ENCODE measurements around the gene CACNG8. TPM values are rescaled to one million over a fixed set of nuclear protein-coding genes. Genes with fewer than 3 reads are reported as not detected.

The CACNG8 gene
- total RNA-seq, 1 donor from 2014 or later = 0.32 TPM

DNA sequence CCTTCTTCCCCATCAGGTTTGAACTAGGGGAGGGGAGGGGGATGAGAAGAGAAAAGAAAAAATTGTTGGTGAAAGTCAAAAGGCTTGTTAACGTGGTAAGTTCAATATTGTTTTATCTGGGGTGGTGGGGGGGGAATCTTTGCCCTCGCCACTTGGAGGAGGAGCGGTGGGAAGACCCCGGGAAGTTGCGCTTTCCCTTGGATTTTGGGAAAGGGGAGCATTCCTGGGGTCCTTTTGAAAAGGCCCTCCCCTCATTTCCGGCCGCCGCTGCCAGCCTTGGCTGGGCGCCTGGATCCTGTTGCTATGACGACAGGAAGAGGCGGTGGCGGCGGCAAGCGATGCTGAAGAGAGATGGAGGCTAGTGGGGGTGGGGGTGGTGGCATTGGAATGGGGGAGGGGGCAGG, 4.6 kb upstream of the CACNG8 start:
- intact Hi-C loops (cut with DNase I) = no loop called here
- DNase-seq (ENCODE audit: low spot score in 2 of 2) = no peak
- peaks cover 8% of the 10 kb centered on the region for H3K27me3 ChIP-seq
- no peaks in the 10 kb centered on the region for H3K9me3 ChIP-seq
- TF ChIP-seq, protein P1, sequence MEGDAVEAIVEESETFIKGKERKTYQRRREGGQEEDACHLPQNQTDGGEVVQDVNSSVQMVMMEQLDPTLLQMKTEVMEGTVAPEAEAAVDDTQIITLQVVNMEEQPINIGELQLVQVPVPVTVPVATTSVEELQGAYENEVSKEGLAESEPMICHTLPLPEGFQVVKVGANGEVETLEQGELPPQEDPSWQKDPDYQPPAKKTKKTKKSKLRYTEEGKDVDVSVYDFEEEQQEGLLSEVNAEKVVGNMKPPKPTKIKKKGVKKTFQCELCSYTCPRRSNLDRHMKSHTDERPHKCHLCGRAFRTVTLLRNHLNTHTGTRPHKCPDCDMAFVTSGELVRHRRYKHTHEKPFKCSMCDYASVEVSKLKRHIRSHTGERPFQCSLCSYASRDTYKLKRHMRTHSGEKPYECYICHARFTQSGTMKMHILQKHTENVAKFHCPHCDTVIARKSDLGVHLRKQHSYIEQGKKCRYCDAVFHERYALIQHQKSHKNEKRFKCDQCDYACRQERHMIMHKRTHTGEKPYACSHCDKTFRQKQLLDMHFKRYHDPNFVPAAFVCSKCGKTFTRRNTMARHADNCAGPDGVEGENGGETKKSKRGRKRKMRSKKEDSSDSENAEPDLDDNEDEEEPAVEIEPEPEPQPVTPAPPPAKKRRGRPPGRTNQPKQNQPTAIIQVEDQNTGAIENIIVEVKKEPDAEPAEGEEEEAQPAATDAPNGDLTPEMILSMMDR (IDR thresholded peaks at IDR 0.05) = no peak
- no peak overlapping the region for H3K4me3 ChIP-seq
- H3K36me3 ChIP-seq = no peaks in the 10 kb centered on the region
- no peaks in the 10 kb centered on the region for H3K4me1 ChIP-seq
- no peak overlapping the region for H3K27ac ChIP-seq

- DNase-seq (ENCODE audit: low spot score in 2 of 2) = no peak
- Histone ChIP-seq H3K27me3 (peaks cover 13% of the 10 kb centered on the region), H3K36me3 (no peaks in the 10 kb centered on the region), H3K9me3 (no peaks in the 10 kb centered on the region), H3K27ac (no peak overlapping the region), H3K4me3 (no peak overlapping the region), H3K4me1 (no peaks in the 10 kb centered on the region)
- TF ChIP-seq, protein P1 (IDR thresholded peaks at IDR 0.05) = no peak
- intact Hi-C loops (cut with DNase I) = no loop called here
Observed at GRCh38 chr19:53958823-53959757, 3.6 kb upstream of the CACNG8 start.

GRCh38 chr19:53960187-53960586, 2.5 kb upstream of the CACNG8 start:
- Histone ChIP-seq H3K27me3 (peaks cover 13% of the 10 kb centered on the region), H3K9me3 (no peaks in the 10 kb centered on the region), H3K27ac (no peak overlapping the region), H3K4me3 (no peak overlapping the region), H3K36me3 (no peaks in the 10 kb centered on the region), H3K4me1 (no peaks in the 10 kb centered on the region)
- intact Hi-C loops (cut with DNase I) = no loop called here
- TF ChIP-seq, protein P1 (IDR thresholded peaks at IDR 0.05) = no peak
- DNase-seq (ENCODE audit: low spot score in 2 of 2) = no peak

GRCh38 chr19:53960886-53961285, 1.9 kb upstream of the CACNG8 start:
- peaks cover 13% of the 10 kb centered on the region for H3K27me3 ChIP-seq
- no peaks in the 10 kb centered on the region for H3K4me1 ChIP-seq
- no peak for DNase-seq (ENCODE audit: low spot score in 2 of 2)
- no peak overlapping the region for H3K4me3 ChIP-seq
- intact Hi-C loops (cut with DNase I) = no loop called here
- H3K36me3 ChIP-seq = no peaks in the 10 kb centered on the region
- no peak overlapping the region for H3K27ac ChIP-seq
- TF ChIP-seq, protein P1 (IDR thresholded peaks at IDR 0.05) = no peak
- H3K9me3 ChIP-seq = no peaks in the 10 kb centered on the region

GRCh38 chr19:53961523-53962356, 997 bp upstream of the CACNG8 start:
- Histone ChIP-seq H3K27ac (no peak overlapping the region), H3K4me3 (no peak overlapping the region), H3K27me3 (peaks cover 13% of the 10 kb centered on the region), H3K36me3 (no peaks in the 10 kb centered on the region), H3K9me3 (no peaks in the 10 kb centered on the region), H3K4me1 (no peaks in the 10 kb centered on the region)
- intact Hi-C loops (cut with DNase I) = no loop called here
- TF ChIP-seq, protein P1 (IDR thresholded peaks at IDR 0.05) = no peak
- no peak for DNase-seq (ENCODE audit: low spot score in 2 of 2)
